WTC11 (cell line): ENCODE results near the gene C8B. TPM values are rescaled to one million over a fixed set of nuclear protein-coding genes. Genes with fewer than 3 reads are reported as not detected.

ENCODE experiments used
- ATAC-seq: fragments of 200-7000 bp; cut with Tn5 transposase; 2 replicates; pipeline ENCODE4 v1.10.0; 2021; ENCODE audit warnings: mild to moderate bottlenecking, moderate library complexity
- CTCF ChIA-PET: fragments of 300-600 bp; sonication (Branson Sonifier 250); formaldehyde crosslinking; loops from one replicate; lab custom pipeline; 2021; ENCODE audit warnings: antibody characterized with exemption; lab: Charles Lee
- POLR2A ChIA-PET: fragments of 350-600 bp; sonication (Branson Sonifier 250); formaldehyde crosslinking; loops from one replicate; lab custom pipeline; 2021; ENCODE audit warnings: antibody characterized with exemption; lab: Charles Lee
- DNase-seq: peaks from one replicate; pipeline ENCODE4 v3.0.0; 2021; ENCODE audit warnings: low spot score
- H3K27ac Mint-ChIP-seq: 2 replicates; pipeline ENCODE4 v1.8.0; 2021; ENCODE audit warnings: mixed read lengths
- H3K27me3 Mint-ChIP-seq: 2 replicates; pipeline ENCODE4 v1.8.0; 2021; ENCODE audit warnings: low read depth, mild to moderate bottlenecking, moderate library complexity, mixed read lengths
- H3K36me3 Mint-ChIP-seq: 2 replicates; pipeline ENCODE4 v1.8.0; 2021; ENCODE audit warnings: mixed read lengths
- H3K4me1 Mint-ChIP-seq: 2 replicates; pipeline ENCODE4 v1.8.0; 2022; ENCODE audit warnings: mixed read lengths
- H3K4me3 Mint-ChIP-seq: 2 replicates; pipeline ENCODE4 v1.8.0; 2021; ENCODE audit warnings: mild to moderate bottlenecking, moderate library complexity, mixed read lengths
- H3K9me3 Mint-ChIP-seq: 2 replicates; pipeline ENCODE4 v1.8.0; 2021; ENCODE audit warnings: mixed read lengths
- FOXK1 ChIP-seq: sonication (generic); formaldehyde crosslinking; IDR thresholded peaks from 2 replicates; pipeline ENCODE4 v1.8.0; 2022; ENCODE audit warnings: mild to moderate bottlenecking, moderate library complexity, missing genetic modification reagents
- FOXP1 ChIP-seq: sonication (generic); formaldehyde crosslinking; IDR thresholded peaks from 2 replicates; pipeline ENCODE4 v1.8.0; 2022; ENCODE audit warnings: missing genetic modification reagents, mild to moderate bottlenecking, moderate library complexity, borderline replicate concordance
- KAT7 ChIP-seq: sonication (generic); formaldehyde crosslinking; IDR thresholded peaks from 2 replicates; pipeline ENCODE4 v1.8.1; 2023; ENCODE audit warnings: missing genetic modification reagents, mild to moderate bottlenecking, borderline replicate concordance
- MXD4 ChIP-seq: fragments of 250-450 bp; sonication (Bioruptor Pico); IDR thresholded peaks from 2 replicates; pipeline ENCODE4 v1.8.0; 2021; ENCODE audit warnings: mild to moderate bottlenecking, moderate library complexity, borderline replicate concordance
- NR3C1 ChIP-seq: sonication (generic); formaldehyde crosslinking; conservative IDR thresholded peaks from 2 replicates; pipeline ENCODE4 v1.8.1; 2023; ENCODE audit warnings: low read depth, mild to moderate bottlenecking, missing genetic modification reagents
- PRRX2 ChIP-seq: fragments of 250-450 bp; sonication (Bioruptor Pico); IDR thresholded peaks from 2 replicates; pipeline ENCODE4 v1.8.0; 2021; ENCODE audit warnings: mild to moderate bottlenecking
- RORB ChIP-seq: fragments of 250-450 bp; sonication (Bioruptor Pico); IDR thresholded peaks from 2 replicates; pipeline ENCODE4 v1.9.0; 2021; ENCODE audit warnings: mild to moderate bottlenecking
- SMAD3 ChIP-seq: sonication (generic); formaldehyde crosslinking; IDR thresholded peaks from 2 replicates; pipeline ENCODE4 v1.8.0; 2022; ENCODE audit warnings: missing genetic modification reagents, mild to moderate bottlenecking, borderline replicate concordance
- TEAD4 ChIP-seq: sonication (generic); formaldehyde crosslinking; IDR thresholded peaks from 2 replicates; pipeline ENCODE4 v1.8.0; 2022; ENCODE audit warnings: mild to moderate bottlenecking, missing genetic modification reagents
- ZNF263 ChIP-seq: sonication (generic); formaldehyde crosslinking; IDR thresholded peaks from 2 replicates; pipeline ENCODE4 v1.8.1; 2022; ENCODE audit warnings: low read depth, mild to moderate bottlenecking, moderate library complexity, missing genetic modification reagents
- total RNA-seq: library from RNA; stranded (reverse); gene quantifications from 3 replicates; pipeline ENCODE4 v1.2.3, GENCODE V29; 2021
- TF ChIP-seq, protein P1 (sequence below): sonication (generic); formaldehyde crosslinking; IDR thresholded peaks from 2 replicates; pipeline ENCODE4 v1.8.0; 2022; ENCODE audit warnings: mild to moderate bottlenecking, missing genetic modification reagents
- TF ChIP-seq, protein P2 (sequence below): sonication (generic); formaldehyde crosslinking; IDR thresholded peaks from 2 replicates; pipeline ENCODE4 v1.8.0; 2022; ENCODE audit warnings: mild to moderate bottlenecking, missing genetic modification reagents
- TF ChIP-seq, protein P3 (sequence below): fragments of 250-450 bp; sonication (Bioruptor Pico); conservative IDR thresholded peaks from 2 replicates; pipeline ENCODE4 v1.9.0; 2021; ENCODE audit warnings: mild to moderate bottlenecking
- TF ChIP-seq, protein P4 (sequence below): sonication (generic); formaldehyde crosslinking; IDR thresholded peaks from 2 replicates; pipeline ENCODE4 v1.8.1; 2022; ENCODE audit warnings: mild to moderate bottlenecking, missing genetic modification reagents, moderate library complexity, borderline replicate concordance
- TF ChIP-seq, protein P5 (sequence below): sonication (generic); formaldehyde crosslinking; IDR thresholded peaks from 2 replicates; pipeline ENCODE4 v1.8.0; 2022; ENCODE audit warnings: missing genetic modification reagents
- TF ChIP-seq, protein P6 (sequence below): sonication (generic); formaldehyde crosslinking; IDR thresholded peaks from 2 replicates; pipeline ENCODE4 v1.8.0; 2023; ENCODE audit warnings: missing genetic modification reagents
- TF ChIP-seq, protein P7 (sequence below): sonication (generic); formaldehyde crosslinking; conservative IDR thresholded peaks from 2 replicates; pipeline ENCODE4 v1.8.1; 2023; ENCODE audit warnings: mild to moderate bottlenecking, low read depth, missing genetic modification reagents, moderate library complexity
- TF ChIP-seq, protein P8 (sequence below): sonication (generic); formaldehyde crosslinking; IDR thresholded peaks from 2 replicates; pipeline ENCODE4 v1.8.1; 2023; ENCODE audit warnings: mild to moderate bottlenecking, moderate library complexity, missing genetic modification reagents

Gene C8B
- total RNA-seq, 1 experiment from 2014 or later = 0.46 TPM

DNA sequence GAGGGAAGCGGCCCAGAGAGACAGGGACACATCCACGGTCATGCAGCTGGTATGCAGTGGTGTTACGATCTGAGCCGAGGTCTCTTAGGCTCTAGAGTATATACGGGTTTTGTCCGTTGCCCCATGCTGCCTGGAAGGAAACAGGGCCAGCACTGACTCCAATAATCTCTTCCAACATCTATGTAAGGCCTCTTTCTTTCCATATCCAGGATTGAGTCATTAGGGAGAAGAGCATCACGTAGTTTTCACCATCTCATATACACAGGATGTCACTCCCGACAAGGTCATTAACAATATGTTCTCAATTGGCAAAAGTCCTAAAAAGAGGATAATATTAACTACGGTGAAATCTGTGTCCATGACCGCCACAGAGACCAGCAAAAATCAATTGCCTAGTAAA is 4.4 kb downstream of the C8B start (continued):
- TF ChIP-seq NR3C1 (CRISPR knock-in tag) = no peak
- TF ChIP-seq, protein P1, sequence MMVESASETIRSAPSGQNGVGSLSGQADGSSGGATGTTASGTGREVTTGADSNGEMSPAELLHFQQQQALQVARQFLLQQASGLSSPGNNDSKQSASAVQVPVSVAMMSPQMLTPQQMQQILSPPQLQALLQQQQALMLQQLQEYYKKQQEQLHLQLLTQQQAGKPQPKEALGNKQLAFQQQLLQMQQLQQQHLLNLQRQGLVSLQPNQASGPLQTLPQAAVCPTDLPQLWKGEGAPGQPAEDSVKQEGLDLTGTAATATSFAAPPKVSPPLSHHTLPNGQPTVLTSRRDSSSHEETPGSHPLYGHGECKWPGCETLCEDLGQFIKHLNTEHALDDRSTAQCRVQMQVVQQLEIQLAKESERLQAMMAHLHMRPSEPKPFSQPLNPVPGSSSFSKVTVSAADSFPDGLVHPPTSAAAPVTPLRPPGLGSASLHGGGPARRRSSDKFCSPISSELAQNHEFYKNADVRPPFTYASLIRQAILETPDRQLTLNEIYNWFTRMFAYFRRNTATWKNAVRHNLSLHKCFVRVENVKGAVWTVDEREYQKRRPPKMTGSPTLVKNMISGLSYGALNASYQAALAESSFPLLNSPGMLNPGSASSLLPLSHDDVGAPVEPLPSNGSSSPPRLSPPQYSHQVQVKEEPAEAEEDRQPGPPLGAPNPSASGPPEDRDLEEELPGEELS (CRISPR knock-in tag) = no peak

DNA sequence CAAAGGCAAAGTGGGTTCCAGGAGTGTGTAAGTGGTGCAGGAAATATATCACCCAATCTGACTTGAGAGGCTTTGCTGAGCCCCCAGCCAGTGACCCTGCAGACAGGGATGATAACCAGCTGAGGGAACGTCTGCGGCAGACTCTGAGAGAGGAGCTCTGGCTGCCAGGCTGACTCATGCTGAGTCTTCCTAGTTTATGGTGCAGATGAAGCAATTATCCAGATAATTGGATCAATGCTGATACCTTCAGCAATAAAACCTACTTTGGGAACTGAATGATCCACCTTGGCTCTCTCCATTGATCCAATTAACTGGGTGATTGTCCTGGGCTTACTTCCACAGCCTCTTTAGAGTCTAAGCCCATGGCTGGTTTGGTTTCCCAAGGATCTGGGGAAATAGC is 7.3 kb downstream of the C8B start:
- no peak for ATAC-seq
- no peak for DNase-seq
- TF ChIP-seq RORB (CRISPR knock-in tag) = no peak
- TF ChIP-seq TEAD4 (CRISPR knock-in tag) = no peak
- TF ChIP-seq, protein P2, sequence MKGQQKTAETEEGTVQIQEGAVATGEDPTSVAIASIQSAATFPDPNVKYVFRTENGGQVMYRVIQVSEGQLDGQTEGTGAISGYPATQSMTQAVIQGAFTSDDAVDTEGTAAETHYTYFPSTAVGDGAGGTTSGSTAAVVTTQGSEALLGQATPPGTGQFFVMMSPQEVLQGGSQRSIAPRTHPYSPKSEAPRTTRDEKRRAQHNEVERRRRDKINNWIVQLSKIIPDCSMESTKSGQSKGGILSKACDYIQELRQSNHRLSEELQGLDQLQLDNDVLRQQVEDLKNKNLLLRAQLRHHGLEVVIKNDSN (CRISPR knock-in tag) = no peak
- TF ChIP-seq, protein P3, sequence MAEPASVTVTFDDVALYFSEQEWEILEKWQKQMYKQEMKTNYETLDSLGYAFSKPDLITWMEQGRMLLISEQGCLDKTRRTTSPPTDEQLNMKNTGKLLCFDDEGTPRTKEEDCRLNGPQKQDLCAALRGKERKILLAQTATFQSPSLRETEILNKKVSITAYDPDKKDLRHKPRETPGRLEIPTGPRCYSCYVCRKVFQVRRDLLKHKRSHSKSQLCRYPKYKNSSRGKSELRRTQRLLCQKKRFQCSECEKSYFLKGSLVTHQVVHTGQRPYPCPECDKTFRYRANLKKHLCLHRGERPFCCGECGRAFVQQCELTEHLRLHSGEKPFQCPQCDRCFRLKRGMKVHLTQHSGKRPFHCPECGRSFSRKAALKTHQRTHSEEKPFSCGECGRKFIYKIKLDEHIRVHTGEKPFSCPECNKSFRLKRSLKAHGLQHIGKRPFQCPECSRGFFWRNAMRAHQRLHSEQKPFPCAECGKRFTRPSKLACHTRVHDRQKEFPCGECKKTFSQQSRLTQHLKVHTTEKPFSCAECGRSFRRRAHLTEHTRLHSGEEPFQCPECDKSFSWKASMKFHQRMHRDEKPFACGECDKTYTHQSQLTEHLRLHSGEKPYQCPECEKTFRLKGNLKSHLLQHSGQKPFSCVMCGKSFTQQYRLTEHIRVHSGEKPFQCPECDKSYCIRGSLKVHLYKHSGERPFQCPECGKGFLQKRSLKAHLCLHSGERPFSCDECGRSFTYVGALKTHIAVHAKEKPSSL = no peak
- TF ChIP-seq, protein P4, sequence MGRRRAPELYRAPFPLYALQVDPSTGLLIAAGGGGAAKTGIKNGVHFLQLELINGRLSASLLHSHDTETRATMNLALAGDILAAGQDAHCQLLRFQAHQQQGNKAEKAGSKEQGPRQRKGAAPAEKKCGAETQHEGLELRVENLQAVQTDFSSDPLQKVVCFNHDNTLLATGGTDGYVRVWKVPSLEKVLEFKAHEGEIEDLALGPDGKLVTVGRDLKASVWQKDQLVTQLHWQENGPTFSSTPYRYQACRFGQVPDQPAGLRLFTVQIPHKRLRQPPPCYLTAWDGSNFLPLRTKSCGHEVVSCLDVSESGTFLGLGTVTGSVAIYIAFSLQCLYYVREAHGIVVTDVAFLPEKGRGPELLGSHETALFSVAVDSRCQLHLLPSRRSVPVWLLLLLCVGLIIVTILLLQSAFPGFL (CRISPR knock-in tag) = no peak
- TF ChIP-seq, protein P5, sequence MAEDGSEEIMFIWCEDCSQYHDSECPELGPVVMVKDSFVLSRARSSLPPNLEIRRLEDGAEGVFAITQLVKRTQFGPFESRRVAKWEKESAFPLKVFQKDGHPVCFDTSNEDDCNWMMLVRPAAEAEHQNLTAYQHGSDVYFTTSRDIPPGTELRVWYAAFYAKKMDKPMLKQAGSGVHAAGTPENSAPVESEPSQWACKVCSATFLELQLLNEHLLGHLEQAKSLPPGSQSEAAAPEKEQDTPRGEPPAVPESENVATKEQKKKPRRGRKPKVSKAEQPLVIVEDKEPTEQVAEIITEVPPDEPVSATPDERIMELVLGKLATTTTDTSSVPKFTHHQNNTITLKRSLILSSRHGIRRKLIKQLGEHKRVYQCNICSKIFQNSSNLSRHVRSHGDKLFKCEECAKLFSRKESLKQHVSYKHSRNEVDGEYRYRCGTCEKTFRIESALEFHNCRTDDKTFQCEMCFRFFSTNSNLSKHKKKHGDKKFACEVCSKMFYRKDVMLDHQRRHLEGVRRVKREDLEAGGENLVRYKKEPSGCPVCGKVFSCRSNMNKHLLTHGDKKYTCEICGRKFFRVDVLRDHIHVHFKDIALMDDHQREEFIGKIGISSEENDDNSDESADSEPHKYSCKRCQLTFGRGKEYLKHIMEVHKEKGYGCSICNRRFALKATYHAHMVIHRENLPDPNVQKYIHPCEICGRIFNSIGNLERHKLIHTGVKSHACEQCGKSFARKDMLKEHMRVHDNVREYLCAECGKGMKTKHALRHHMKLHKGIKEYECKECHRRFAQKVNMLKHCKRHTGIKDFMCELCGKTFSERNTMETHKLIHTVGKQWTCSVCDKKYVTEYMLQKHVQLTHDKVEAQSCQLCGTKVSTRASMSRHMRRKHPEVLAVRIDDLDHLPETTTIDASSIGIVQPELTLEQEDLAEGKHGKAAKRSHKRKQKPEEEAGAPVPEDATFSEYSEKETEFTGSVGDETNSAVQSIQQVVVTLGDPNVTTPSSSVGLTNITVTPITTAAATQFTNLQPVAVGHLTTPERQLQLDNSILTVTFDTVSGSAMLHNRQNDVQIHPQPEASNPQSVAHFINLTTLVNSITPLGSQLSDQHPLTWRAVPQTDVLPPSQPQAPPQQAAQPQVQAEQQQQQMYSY = no peak
- TF ChIP-seq MXD4 (CRISPR knock-in tag) = no peak
- TF ChIP-seq FOXP1 (CRISPR knock-in tag) = no peak
- no peaks in the 10 kb centered on the region for H3K36me3 Mint-ChIP-seq
- no peaks in the 10 kb centered on the region for H3K4me1 Mint-ChIP-seq
- POLR2A ChIA-PET = no interaction called here
- H3K27me3 Mint-ChIP-seq = no peaks in the 10 kb centered on the region
- no peaks in the 10 kb centered on the region for H3K9me3 Mint-ChIP-seq
- CTCF ChIA-PET = interaction anchor here (2.2 kb wide), 1 partner anchor 10 kb away, joined by 11 read pairs; no protein-coding TSS in a partner anchor
- H3K27ac Mint-ChIP-seq = no peak overlapping the region
- no peak overlapping the region for H3K4me3 Mint-ChIP-seq

DNA sequence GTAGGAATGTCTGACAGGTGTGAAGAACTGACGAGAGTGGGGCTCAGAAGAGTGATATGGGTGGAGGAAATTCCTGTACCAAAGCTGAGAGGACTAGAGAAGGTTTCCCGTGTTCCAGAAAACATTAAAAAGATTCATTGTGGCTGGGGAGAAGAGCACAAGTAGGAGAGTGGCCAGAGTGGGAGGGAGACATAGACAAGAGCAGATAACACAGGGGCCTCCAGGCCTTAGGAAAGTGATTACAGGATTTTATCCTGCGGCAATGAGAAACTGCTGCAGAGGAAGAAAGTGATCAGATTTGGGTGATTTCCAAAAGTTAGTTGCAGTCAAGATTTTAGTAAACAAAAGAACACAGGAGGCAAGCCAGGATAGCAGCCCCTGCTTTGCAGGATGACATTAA is 7.9 kb downstream of the C8B start:
- Mint-ChIP-seq H3K9me3 (no peaks in the 10 kb centered on the region), H3K27me3 (no peaks in the 10 kb centered on the region), H3K27ac (no peak overlapping the region), H3K4me3 (no peak overlapping the region), H3K36me3 (no peaks in the 10 kb centered on the region), H3K4me1 (no peaks in the 10 kb centered on the region)
- no peak for ATAC-seq
- no peak for DNase-seq
- ChIA-PET CTCF (no interaction called here), POLR2A (no interaction called here)
- TF ChIP-seq FOXK1 (CRISPR knock-in tag) (no peak), KAT7 (CRISPR knock-in tag) (no peak), PRRX2 (CRISPR knock-in tag) (no peak), SMAD3 (CRISPR knock-in tag) (no peak), ZNF263 (CRISPR knock-in tag) (no peak), MXD4 (CRISPR knock-in tag) (no peak)
- TF ChIP-seq, protein P6, sequence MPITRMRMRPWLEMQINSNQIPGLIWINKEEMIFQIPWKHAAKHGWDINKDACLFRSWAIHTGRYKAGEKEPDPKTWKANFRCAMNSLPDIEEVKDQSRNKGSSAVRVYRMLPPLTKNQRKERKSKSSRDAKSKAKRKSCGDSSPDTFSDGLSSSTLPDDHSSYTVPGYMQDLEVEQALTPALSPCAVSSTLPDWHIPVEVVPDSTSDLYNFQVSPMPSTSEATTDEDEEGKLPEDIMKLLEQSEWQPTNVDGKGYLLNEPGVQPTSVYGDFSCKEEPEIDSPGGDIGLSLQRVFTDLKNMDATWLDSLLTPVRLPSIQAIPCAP = no peak
- TF ChIP-seq, protein P7, sequence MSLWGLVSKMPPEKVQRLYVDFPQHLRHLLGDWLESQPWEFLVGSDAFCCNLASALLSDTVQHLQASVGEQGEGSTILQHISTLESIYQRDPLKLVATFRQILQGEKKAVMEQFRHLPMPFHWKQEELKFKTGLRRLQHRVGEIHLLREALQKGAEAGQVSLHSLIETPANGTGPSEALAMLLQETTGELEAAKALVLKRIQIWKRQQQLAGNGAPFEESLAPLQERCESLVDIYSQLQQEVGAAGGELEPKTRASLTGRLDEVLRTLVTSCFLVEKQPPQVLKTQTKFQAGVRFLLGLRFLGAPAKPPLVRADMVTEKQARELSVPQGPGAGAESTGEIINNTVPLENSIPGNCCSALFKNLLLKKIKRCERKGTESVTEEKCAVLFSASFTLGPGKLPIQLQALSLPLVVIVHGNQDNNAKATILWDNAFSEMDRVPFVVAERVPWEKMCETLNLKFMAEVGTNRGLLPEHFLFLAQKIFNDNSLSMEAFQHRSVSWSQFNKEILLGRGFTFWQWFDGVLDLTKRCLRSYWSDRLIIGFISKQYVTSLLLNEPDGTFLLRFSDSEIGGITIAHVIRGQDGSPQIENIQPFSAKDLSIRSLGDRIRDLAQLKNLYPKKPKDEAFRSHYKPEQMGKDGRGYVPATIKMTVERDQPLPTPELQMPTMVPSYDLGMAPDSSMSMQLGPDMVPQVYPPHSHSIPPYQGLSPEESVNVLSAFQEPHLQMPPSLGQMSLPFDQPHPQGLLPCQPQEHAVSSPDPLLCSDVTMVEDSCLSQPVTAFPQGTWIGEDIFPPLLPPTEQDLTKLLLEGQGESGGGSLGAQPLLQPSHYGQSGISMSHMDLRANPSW = no peak
- TF ChIP-seq, protein P8, sequence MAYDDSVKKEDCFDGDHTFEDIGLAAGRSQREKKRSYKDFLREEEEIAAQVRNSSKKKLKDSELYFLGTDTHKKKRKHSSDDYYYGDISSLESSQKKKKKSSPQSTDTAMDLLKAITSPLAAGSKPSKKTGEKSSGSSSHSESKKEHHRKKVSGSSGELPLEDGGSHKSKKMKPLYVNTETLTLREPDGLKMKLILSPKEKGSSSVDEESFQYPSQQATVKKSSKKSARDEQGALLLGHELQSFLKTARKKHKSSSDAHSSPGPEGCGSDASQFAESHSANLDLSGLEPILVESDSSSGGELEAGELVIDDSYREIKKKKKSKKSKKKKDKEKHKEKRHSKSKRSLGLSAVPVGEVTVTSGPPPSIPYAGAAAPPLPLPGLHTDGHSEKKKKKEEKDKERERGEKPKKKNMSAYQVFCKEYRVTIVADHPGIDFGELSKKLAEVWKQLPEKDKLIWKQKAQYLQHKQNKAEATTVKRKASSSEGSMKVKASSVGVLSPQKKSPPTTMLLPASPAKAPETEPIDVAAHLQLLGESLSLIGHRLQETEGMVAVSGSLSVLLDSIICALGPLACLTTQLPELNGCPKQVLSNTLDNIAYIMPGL (CRISPR knock-in tag) = no peak
